ENCODE data around the gene SHC2.
"Not testable (repeated sequence)": the region's sequence is repeated elsewhere in the genome, so short reads cannot be mapped to it uniquely, and the experiment has no call there.

The SHC2 gene

DNA sequence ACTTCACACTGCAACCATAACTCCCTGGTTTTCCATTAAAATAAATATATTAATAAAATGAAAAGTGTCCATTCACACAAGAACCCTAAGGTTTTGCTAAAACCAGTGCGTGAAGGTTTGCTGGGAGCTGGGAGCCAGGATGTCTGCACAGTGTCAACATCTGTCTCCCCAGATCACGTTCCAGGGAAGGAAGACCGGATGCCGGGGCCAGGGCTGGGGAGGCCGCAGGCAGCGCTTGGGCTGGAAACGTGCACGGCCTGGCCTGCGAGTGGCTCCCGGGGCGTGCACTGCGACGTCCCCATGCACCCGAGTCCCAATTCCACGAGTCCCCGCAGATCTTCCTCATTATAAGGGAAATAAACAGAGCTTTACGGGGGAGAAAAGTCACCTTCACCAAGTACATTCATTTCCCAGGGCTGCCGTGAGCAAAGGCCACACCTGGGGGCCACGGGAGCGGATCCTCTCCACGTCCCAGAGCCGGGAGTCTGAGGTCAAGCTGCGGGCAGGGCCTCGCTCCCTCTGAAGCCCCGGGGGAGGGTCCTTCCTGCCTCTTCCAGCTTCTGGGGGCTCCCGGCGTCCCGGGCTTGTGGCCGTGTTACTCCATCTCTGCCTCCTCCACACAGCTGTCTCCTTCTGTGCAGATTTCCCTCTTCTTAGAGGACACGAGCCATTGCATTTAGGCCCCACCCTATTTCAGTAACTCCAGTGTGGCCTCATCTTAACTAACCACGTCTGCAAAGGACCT, 12.8 kb downstream of the SHC2 start:
- DNase-seq (ENCODE audit: low read depth in 2 of 2, low spot score in 1 of 2) = no peak

DNA sequence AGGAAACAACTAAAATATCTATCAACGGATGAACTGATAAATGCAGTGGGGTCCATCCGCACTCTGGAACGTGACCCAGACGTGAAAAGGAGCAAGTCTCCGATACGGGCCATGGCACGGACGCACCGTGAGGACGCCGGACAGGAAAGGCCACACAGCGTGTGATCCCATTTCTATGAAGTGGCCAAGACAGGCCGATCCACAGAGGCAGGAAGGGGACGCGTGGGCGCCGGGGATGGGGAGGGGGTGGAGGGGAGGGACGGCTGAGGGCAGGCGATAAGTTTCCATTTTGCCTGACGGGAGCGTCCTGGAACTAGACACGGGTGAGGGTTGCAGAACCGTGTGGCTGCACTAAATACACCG, 13.8 kb downstream of the SHC2 start:
- DNase-seq (ENCODE audit: low read depth in 2 of 2, low spot score in 1 of 2) = no peak

DNA sequence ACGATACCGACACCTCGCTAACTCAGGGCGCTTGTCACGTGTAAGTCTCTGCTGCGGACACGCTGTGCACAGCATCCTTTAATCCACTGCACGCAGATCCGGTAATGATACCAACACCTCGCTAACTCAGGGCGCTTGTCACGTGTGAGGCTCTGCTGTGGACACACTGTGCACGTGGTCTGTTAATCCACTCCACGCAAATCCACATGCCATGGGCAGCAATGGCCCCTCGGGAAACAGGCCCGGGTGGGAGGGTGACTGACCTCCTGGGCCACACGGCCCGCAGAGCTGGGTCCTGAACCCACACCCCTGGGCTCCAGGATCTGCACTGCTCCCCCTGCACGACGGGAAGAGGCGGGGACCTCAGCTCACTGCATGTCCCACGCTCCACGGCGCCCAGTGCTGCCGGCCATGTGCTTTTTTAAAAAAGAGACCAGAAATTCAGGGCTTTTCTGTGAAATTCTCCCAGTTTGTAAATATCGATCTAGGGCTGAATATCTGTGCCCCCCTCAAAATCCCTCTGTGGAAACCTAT, 16.1 kb downstream of the SHC2 start:
- DNase-seq (ENCODE audit: low read depth in 2 of 2, low spot score in 1 of 2) = no peak

DNA sequence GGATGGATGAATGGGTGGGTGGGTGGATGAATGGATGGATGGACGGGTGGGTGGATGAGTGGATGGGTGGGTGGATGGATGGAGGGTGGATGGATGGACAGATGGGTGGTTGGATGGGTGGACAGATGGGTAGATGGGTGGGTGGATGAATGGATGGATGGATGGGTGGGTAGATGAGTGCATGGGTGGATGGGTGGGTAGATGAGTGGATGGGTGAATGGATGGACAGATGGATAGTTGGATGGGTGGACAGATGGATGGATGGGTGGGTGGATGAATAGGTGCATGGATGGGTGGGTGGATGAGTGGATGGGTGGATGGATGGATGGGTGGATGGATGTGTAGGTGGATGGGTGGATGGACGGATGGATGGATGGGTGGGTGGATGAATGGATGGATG, 17.8 kb downstream of the SHC2 start:
- DNase-seq (ENCODE audit: low read depth in 2 of 2, low spot score in 1 of 2) = no peak

DNA sequence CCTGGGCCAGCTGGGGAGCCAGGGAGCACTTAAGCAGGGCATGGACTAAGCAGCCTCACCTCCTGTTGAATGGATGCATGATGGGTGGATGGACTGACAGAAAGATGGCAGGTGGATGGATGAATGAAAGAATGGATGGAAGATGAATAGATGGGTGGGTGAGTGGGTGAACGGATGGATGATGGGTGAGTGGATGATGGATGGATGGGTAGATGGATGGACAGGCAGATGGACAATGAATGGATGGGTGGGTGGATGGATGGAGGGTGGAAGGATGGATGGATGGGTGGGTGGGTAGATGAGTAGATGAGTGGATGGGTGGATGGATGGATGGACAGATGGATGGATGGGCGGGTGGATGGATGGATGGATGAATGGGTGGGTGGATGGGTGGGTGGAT, 18.7 kb downstream of the SHC2 start:
- DNase-seq (ENCODE audit: low read depth in 2 of 2, low spot score in 1 of 2) = no peak

DNA sequence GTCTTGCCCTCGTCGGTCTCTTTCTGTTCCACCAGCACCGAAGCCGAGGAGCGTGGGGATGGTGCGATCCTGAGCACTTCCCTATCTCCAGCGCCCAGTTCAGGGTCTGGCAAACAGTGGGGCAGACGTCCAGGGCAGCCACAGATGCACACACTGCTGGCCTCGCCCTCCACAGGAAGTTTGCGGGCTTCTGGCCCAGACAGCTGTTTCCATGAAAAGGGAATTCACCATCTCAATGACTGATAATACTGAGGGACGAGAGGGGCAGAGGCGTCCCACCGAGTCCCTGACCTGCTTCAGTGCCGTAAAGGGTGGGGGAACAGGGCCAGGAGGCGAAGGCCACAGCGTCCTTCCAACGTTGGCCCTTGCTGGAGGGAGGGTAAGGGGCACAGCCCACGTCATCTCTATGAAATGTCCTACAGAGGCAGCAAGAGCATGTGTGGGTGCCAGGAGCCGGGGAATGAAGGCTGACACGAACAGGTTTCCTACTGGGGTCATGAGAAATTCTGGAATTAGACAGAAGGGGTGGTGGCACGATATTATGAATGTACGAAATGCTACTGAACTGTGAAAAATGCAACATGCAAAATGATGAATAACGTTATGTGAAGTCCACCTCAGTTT, 19.5 kb downstream of the SHC2 start:
- no peak for DNase-seq (ENCODE audit: low read depth in 2 of 2, low spot score in 1 of 2)

DNA sequence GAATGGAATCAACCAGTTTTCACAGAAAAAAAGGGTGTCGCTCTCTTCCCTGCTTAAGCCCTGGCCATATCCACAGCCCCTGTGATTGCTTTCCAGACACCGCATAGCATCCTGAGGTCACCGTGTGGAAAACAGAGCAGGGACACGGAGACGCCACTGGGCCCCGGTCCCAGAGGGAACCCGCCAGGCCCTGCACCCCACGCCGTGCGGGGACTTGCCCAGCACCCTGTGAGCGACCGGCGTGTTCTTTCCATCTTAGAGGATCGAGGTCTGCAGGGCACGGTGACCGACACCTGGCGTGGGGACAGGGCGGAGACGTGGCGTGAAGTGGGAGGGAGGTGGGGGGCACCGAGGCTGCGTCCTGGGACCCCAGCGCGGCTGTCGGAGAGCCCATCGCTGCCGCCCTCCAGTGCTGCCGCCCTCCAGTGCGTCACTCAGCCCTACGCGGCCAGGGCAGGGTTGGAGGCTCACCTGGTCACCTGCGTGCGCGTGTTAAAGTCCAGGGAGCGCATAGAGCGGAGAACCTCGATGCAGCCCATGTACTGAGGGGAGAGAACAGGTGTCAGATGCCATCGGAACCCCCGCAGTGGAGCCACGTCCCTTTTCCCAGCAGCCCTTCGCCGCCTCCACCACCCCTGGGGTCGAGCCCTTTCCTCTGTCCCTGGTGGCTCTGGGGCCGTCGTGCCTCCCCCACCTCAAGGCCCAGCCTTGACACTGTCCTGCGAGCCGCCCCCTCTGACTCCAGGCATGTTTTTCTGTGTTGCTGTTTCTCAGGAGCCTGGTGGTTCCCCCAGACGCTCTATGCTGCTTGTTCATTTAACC, 20.2 kb downstream of the SHC2 start:
- no peak for DNase-seq (ENCODE audit: low read depth in 2 of 2, low spot score in 1 of 2)

DNA sequence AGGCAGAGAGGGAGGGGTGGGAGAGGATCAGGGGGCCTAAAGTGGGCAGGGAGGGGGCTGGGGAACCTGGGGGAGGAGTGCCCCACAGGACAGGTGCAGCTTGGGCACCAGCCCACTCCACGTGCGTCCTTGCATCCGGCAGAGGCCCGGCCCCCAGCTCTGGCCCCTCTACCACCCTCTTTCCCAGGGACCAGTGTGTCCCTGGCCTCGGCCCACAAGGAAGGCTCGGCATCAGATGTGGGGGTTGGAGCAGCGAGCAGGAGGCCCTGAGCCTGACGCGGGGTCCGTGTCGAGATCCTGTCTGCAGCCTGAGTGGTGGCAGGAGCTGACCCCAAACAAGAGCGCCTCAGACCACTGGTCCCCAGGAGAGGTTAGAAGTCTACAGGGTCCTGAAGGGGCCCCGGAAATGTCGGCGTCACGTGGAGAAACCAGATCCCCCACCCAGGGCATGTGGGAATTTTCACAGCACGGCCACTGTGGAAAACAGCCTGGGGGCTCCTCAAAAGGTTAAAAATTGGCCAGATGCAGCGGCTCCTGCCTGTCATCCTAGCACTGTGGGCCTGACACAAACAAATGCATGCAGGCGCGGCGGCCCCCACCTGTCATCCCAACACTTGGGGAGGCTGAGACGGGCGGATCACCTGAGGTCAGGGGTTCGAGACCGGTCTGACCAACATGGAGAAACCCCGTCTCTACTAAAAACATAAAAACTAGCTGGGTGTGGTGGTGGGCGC, 21.5 kb downstream of the SHC2 start:
- DNase-seq (ENCODE audit: low read depth in 2 of 2, low spot score in 1 of 2) = no peak

DNA sequence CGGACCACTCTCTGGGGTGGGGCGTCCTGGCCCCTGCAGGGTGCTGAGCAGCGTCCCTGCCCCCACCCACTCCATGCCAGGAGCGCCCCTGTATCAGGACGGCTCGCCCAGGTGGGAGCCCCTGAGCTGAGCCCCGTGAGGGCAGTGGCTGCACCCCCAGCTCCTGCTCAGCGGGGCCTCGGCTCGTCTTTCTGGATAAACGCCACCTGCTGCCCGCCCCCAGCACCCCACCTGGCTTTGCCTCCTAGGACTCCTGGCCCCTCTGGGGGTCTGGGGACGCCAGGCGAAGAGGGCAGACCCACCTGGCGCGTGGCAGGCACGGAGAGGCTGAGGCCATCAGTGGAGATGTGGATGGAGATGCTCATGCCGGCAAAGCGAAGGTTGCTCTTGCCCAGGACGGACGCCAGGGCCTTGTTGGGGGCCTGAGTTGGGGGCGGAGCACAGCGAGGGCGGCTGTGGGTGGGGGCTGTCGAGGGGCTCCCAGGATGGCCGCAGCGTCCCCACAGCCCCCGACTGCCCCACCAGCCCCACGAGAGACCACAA, 22.3 kb downstream of the SHC2 start:
- no peak for DNase-seq (ENCODE audit: low read depth in 2 of 2, low spot score in 1 of 2)

DNA sequence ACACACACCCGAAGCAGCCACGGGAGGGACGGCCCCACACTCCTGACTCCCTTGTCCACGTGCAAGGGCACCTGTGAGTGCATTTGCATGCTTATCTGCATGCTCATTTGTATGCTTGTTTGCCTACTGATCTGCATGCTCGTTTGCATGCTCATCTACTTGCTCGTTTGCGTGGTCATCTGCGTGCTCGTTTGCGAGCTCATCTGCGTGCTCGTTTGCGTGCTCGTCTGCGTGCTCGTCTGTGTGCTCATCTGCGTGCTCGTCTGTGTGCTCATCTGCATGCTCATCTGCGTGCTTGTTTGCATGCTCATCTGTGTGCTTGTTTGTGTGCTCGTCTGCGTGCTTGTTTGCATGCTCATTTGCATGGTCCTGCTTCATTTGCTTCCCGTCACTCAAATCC, 23.8 kb downstream of the SHC2 start:
- DNase-seq (ENCODE audit: low read depth in 2 of 2, low spot score in 1 of 2) = no peak

DNA sequence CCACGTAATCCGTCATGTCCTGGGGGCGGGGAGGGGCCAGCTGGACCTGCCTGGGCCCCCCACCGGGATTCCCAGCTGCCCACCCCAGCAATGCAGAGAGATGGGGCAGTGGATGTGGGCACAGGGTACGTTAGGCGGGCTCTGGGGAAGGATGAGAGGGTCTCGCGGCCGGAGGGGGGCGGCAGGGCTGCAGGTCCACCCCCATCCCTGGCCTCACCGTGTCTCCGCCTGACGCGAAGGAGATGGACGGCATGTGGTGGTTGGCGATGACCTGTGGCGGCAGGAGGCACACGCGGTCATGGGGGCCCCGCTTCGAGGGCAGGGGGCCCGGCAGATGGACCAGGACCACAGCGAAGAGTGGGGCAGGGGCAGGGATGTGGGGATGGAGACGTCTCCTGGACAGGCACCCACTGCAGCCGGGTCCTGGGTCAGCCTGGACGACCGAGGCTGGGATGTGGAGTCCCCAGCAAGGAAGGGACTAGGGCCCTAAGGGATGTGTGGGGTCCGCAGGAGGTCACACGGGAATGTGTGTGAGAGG, 24.4 kb downstream of the SHC2 start:
- DNase-seq (ENCODE audit: low read depth in 2 of 2, low spot score in 1 of 2) = no peak

DNA sequence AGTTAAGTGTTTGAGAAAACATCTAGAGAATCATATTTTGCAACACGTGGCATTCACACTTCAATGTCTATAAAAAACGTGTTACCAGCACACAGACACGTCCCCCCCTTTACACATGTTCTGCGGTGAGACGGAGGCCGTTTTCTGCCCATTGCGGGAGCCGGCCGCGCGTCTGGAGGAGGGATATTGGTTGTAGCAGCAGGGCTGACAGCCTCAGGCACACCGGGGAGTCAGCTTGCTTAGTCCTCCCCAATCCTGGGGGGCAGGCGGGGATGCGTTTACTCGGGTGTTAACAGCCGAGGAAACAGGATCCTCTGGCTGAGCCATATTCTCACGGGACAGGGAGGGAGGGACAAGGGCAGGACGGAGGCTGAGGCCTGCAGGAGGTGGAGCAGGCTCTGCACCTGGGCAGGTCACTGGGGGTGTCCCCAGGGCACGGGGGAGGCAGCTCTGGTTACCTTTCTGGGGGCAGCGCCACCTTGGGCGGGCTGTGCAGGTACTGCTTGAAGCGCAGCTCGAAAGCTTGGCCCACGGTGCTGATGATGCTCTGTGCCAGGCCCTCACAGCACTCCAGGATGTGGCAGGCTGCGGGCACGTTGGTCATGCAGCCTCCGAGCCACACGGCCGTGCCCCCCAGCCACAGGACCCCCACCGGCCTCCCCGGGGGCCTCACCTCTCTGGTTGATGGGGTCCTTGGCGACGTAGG, 25.0 kb downstream of the SHC2 start:
- no peak for DNase-seq (ENCODE audit: low read depth in 2 of 2, low spot score in 1 of 2)

DNA sequence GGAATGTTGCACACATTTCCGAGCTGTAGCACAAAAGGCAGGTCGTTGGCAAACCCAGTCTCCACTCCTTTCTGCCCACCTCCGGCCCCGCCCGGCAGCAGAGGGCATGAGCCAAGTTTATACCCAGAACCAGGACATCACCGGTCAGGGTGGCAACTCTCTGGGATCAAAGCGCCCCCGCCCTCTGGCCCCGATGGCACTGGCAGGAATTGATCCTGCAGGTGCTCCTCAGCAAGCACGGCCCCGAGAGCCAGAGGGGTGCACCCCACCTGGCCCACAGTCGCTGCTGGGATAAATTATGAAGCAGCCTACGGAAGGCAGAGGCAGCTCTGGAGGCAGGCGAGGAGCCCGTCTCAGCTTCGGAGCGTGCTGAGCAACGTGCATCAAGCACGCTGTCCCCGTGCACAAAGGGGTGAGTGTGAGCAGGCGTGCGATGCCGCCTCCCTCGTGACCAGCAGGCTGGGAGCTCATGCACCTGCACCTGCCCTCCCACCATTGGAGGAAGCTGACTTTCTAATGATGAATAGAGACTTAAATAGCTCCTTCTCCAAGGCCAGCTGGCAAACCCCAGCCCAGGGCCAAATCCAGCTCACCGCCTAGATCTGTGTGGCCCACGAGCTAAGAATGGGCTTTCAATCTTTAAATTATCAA, 25.7 kb downstream of the SHC2 start:
- no peak for DNase-seq (ENCODE audit: low read depth in 2 of 2, low spot score in 1 of 2)

DNA sequence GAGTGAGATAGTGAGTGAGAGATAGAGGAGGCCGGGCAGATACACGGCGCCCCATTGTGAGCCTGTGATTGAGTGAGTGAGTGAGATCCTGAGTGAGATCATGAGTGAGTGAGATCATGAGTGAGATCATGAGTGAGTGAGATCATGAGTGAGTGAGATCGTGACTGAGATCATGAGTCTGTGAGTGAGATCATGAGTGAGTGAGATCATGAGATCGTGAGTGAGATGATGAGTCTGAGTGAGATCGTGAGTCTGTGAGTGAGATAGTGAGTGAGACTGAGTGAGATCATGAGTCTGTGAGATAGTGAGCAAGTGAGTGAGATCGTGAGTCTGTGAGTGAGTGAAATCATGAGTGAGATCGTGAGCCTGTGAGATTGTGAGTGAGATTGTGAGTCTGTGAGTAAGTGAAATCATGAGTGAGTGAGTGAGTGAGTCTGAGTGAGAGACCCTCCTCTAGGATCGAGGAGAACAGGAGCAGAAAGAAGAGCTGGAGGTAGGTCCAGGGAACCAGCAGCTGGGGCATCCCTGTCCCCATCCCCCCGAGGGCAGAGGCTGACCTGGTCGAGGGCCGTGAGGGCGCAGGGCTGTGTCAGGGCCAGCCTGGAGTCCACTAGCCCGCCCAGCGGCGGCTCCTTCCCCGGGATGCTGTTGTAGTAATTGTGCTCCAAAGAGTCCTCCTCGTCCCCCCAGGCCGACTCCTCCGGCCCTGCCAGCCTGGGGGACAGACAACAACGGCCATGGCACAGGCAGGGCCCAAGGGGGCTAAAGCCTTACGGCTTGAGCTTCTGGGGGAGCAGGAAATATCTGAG, 26.5 kb downstream of the SHC2 start:
- no peak for DNase-seq (ENCODE audit: low read depth in 2 of 2, low spot score in 1 of 2)

DNA sequence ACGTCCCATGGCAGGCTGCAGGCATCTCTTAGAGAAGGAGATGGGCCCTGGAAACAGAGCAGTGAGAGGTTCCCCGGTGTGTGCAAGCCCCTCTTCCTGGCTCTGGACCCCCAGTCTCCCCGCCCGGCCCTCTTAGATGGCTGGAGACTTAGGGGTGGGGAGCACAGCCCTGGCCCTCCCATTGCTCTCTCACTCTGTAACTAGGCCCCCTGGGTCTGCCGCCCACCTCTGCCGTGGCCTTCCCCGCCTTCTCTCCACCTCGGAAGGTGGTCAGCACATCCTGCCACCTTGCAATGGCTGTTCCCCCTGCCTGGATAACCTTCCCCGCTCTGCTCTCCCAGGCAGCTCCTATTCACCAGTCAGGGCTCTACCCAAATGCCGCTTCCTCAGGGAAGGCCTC, 30.1 kb downstream of the SHC2 start:
- no peak for DNase-seq (ENCODE audit: low read depth in 2 of 2, low spot score in 1 of 2)

DNA sequence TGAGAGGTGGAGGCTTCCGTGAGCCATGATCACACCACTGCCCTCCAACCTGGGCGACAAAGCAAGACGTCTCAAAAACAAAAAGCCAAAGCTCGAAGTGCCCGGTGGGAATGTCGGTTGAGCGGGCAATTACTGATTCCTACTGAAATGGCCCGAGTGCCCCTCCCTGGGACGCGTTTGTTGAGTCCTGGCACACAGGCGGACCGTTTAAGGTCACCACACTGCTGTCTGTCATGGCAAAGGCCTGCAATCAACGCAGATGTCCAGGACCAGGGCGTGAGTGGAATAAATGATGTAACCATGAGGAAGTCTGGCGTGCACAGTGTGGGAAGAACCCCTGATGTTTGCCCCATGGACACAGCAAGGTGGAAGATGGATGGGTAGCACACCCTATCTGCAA, 32.7 kb downstream of the SHC2 start:
- no peak for DNase-seq (ENCODE audit: low read depth in 2 of 2, low spot score in 1 of 2)

DNA sequence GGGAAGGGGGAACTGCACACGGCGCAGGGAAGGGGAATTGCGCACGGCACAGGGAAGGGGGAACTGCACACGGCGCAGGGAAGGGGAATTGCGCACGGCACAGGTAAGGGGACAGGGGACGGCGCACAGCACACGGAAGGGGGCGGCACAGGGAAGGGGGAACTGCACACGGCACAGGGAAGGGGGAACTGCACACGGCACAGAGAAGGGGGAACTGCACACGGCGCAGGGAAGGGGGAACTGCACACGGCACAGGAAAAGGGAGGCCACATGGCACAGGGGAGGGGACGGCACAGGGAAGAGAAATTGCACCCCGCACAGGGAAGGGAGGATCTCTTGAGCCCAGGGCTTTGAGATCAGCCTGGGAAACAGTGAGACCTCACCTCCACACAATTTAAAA, 33.2 kb downstream of the SHC2 start:
- DNase-seq (ENCODE audit: low read depth in 2 of 2, low spot score in 1 of 2) = not testable (repeated sequence)

DNA sequence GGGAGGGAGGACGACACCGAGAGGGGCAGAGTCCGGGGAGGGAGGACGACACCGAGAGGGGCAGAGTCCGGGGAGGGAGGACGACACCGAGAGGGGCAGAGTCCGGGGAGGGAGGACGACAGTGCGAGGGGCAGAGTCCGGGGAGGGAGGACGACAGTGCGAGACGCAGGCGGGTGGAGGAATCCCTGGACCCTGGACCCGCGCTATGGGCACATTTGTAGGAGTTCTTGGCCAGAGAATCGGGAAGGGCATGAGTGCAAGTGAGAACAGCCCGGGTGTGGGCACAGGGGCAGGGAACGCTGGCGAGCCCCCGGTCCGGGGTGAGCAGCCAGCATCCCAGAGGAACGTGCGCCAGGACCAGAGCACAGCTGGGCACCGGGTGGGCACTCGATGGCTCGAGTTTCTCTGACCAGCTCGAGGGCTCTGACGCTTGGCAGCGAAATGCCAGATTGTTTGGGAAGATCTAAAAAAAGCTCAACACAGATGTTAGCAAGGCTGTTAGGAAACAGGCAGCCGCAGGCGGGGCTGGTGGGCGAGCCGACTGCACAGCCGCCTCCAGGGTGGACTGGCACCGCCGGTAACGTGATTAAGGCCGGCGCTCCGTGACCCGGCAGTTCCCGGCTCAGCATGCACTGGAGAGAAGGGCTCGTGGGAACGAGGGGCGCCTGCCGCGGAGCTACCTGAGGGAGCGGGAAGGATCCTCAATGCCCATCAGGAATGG, 33.9 kb downstream of the SHC2 start:
- DNase-seq (ENCODE audit: low read depth in 2 of 2, low spot score in 1 of 2) = no peak
